Trophoblast cell (in vitro differentiated cells and primary cell): ENCODE results near the gene SMIM36.

Source experiments
- DNase-seq, 2 donors: peaks; one replicate each; pipeline ENCODE4 v3.0.0-alpha.2; 2016
- H2AFZ ChIP-seq: 2 replicates; pipeline ENCODE4 v1.6.1; 2013; ENCODE audit warnings: low read length, moderate library complexity, mild to moderate bottlenecking; ENCODE audit not compliant: insufficient read depth, poor library complexity
- H2AK5ac ChIP-seq: 2 replicates; pipeline ENCODE4 v1.6.1; 2013; ENCODE audit warnings: mild to moderate bottlenecking, low read length
- H2BK120ac ChIP-seq: 2 replicates; pipeline ENCODE4 v1.6.1; 2013; ENCODE audit warnings: low read length, mild to moderate bottlenecking, moderate library complexity; ENCODE audit not compliant: insufficient read depth, poor library complexity
- H2BK12ac ChIP-seq: 2 replicates; pipeline ENCODE4 v1.6.1; 2013; ENCODE audit warnings: mild to moderate bottlenecking, low read length, moderate library complexity
- H2BK5ac ChIP-seq: 2 replicates; pipeline ENCODE4 v1.6.1; 2013; ENCODE audit warnings: low read length, low read depth, moderate library complexity, mild to moderate bottlenecking; ENCODE audit not compliant: poor library complexity
- H3K14ac ChIP-seq: 2 replicates; pipeline ENCODE4 v1.6.1; 2013; ENCODE audit warnings: mild to moderate bottlenecking, low read length
- H3K18ac ChIP-seq: 2 replicates; pipeline ENCODE4 v1.6.1; 2013; ENCODE audit warnings: mild to moderate bottlenecking, low read length
- H3K23ac ChIP-seq: 2 replicates; pipeline ENCODE4 v1.6.1; 2013; ENCODE audit warnings: low read length
- H3K27ac ChIP-seq: 2 replicates; pipeline ENCODE4 v1.5.1; 2013; ENCODE audit warnings: low read depth, mild to moderate bottlenecking, inconsistent platforms, low read length, moderate library complexity
- H3K27me3 ChIP-seq: 2 replicates; pipeline ENCODE4 v1.6.1; 2013; ENCODE audit warnings: inconsistent platforms, mild to moderate bottlenecking, low read length, moderate library complexity; ENCODE audit not compliant: insufficient read depth
- H3K36me3 ChIP-seq, 2 experiments: 1 replicate in 1 of 2; 2 replicates in 1 of 2; pipeline ENCODE4 v1.6.1; 2013; ENCODE audit warnings: low read length in 2 of 2, mild to moderate bottlenecking in 2 of 2, moderate library complexity in 1 of 2; ENCODE audit not compliant: insufficient read depth in 2 of 2, control insufficient read depth in 1 of 2
- H3K4ac ChIP-seq: 2 replicates; pipeline ENCODE4 v1.6.1; 2013; ENCODE audit warnings: low read depth, mild to moderate bottlenecking, low read length, moderate library complexity
- H3K4me1 ChIP-seq, 2 experiments: 1 replicate in 1 of 2; 2 replicates in 1 of 2; pipeline ENCODE4 v1.6.1; 2013; ENCODE audit warnings: low read length in 2 of 2, mild to moderate bottlenecking in 2 of 2, moderate library complexity in 1 of 2; ENCODE audit not compliant: insufficient read depth in 2 of 2, control insufficient read depth in 1 of 2
- H3K4me2 ChIP-seq: 2 replicates; pipeline ENCODE4 v1.6.1; 2013; ENCODE audit warnings: inconsistent platforms, mild to moderate bottlenecking, low read length, moderate library complexity
- H3K4me3 ChIP-seq: 2 replicates; pipeline ENCODE4 v1.5.1; 2013; ENCODE audit warnings: mild to moderate bottlenecking, low read depth, low read length, inconsistent platforms
- H3K79me1 ChIP-seq: one replicate; pipeline ENCODE4 v1.6.1; 2013; ENCODE audit warnings: low read length
- H3K79me2 ChIP-seq: 2 replicates; pipeline ENCODE4 v1.6.1; 2013; ENCODE audit warnings: low read length, mild to moderate bottlenecking; ENCODE audit not compliant: control insufficient read depth, insufficient read depth, poor library complexity
- H3K9ac ChIP-seq: 2 replicates; pipeline ENCODE4 v1.6.1; 2013; ENCODE audit warnings: mild to moderate bottlenecking, low read length
- H3K9me3 ChIP-seq: 2 replicates; pipeline ENCODE4 v1.6.1; 2013; ENCODE audit warnings: low read depth, mild to moderate bottlenecking, control low read depth, inconsistent platforms, low read length; ENCODE audit not compliant: insufficient read depth
- H4K12ac ChIP-seq: 2 replicates; pipeline ENCODE4 v1.6.1; 2013; ENCODE audit warnings: low read depth, mild to moderate bottlenecking, low read length, moderate library complexity
- H4K8ac ChIP-seq: 2 replicates; pipeline ENCODE4 v1.6.1; 2013; ENCODE audit warnings: low read depth, mild to moderate bottlenecking, low read length, moderate library complexity
- H4K91ac ChIP-seq: one replicate; pipeline ENCODE4 v1.6.1; 2013; ENCODE audit warnings: low read depth, mild to moderate bottlenecking, low read length, moderate library complexity
- WGBS: extraction: QIAGEN DNeasy Blood & Tissue Kit; methylation state at CpG from one replicate; pipeline ENCODE4 v1.1.7; 2013; ENCODE audit warnings: missing lambda C conversion rate; ENCODE audit not compliant: insufficient read length, insufficient coverage; ENCODE audit errors: extremely low coverage; 5-methylcytosine and 5-hydroxymethylcytosine counted together

The SMIM36 gene

GRCh38 chr17:55495239-55495638 lies 16.0 kb downstream of the SMIM36 start:
- Histone ChIP-seq H3K18ac (no peak overlapping the region), H3K79me2 (no peaks in the 10 kb centered on the region), H3K4me2 (no peak overlapping the region), H3K79me1 (no peaks in the 10 kb centered on the region), H4K91ac (no peak overlapping the region), H2AFZ (no peak overlapping the region), H3K9ac (no peak overlapping the region), H4K12ac (no peak overlapping the region), H3K23ac (no peak overlapping the region), H3K14ac (no peak overlapping the region), H3K36me3 (no peaks in the 10 kb centered on the region), H2BK5ac (no peak overlapping the region), H3K27me3 (no peaks in the 10 kb centered on the region), H3K4ac (no peak overlapping the region), H3K4me3 (no peak overlapping the region), H2AK5ac (no peak overlapping the region), H4K8ac (no peak overlapping the region), H3K4me1 (peaks cover 5% of the 10 kb centered on the region in 2 experiments), H2BK12ac (no peak overlapping the region), H2BK120ac (no peak overlapping the region), H3K9me3 (no peaks in the 10 kb centered on the region), H3K27ac (no peak overlapping the region)
- no peak for DNase-seq
- WGBS, result no CpG with 5 or more reads among the region's 3 CpGs

- Histone ChIP-seq H4K12ac (no peak overlapping the region), H3K27me3 (no peaks in the 10 kb centered on the region), H3K23ac (no peak overlapping the region), H3K27ac (no peak overlapping the region), H3K36me3 (no peaks in the 10 kb centered on the region), H3K4me3 (no peak overlapping the region), H3K79me1 (no peaks in the 10 kb centered on the region), H2AK5ac (no peak overlapping the region), H4K91ac (no peak overlapping the region), H3K79me2 (no peaks in the 10 kb centered on the region), H3K4ac (no peak overlapping the region), H2BK120ac (no peak overlapping the region), H3K4me2 (no peak overlapping the region), H3K9me3 (no peaks in the 10 kb centered on the region), H3K14ac (no peak overlapping the region), H4K8ac (peak overlapping the region; percentile 25), H2BK5ac (no peak overlapping the region), H3K9ac (no peak overlapping the region), H3K18ac (no peak overlapping the region), H2BK12ac (no peak overlapping the region), H3K4me1 (peaks cover 5% of the 10 kb centered on the region in 2 experiments), H2AFZ (no peak overlapping the region)
- WGBS, result no CpG with 5 or more reads among the region's 7 CpGs
- no peak for DNase-seq
Observed at GRCh38 chr17:55492781-55493341, 18.4 kb downstream of the SMIM36 start.

GRCh38 chr17:55490376-55490775 lies 20.9 kb downstream of the SMIM36 start:
- DNase-seq, result no peak
- Histone ChIP-seq H4K12ac (no peak overlapping the region), H3K23ac (no peak overlapping the region), H3K4me1 (peaks cover 2 to 5% of the 10 kb centered on the region in 2 experiments), H3K79me2 (no peaks in the 10 kb centered on the region), H3K4ac (no peak overlapping the region), H3K27me3 (no peaks in the 10 kb centered on the region), H4K91ac (no peak overlapping the region), H2BK12ac (no peak overlapping the region), H2AK5ac (no peak overlapping the region), H3K9ac (no peak overlapping the region), H3K36me3 (no peaks in the 10 kb centered on the region), H4K8ac (no peak overlapping the region), H3K4me2 (no peak overlapping the region), H3K27ac (no peak overlapping the region), H3K79me1 (no peaks in the 10 kb centered on the region), H2AFZ (no peak overlapping the region), H3K14ac (no peak overlapping the region), H3K9me3 (no peaks in the 10 kb centered on the region), H3K4me3 (no peak overlapping the region), H2BK120ac (no peak overlapping the region), H2BK5ac (no peak overlapping the region), H3K18ac (no peak overlapping the region)
- WGBS, result no CpG with 5 or more reads among the region's 4 CpGs

- Histone ChIP-seq H3K79me1 (no peaks in the 10 kb centered on the region), H3K79me2 (no peaks in the 10 kb centered on the region), H3K14ac (no peak overlapping the region), H3K4ac (no peak overlapping the region), H4K91ac (no peak overlapping the region), H3K4me1 (no peaks in the 10 kb centered on the region), H3K9me3 (no peaks in the 10 kb centered on the region), H3K4me3 (no peak overlapping the region), H3K27me3 (no peaks in the 10 kb centered on the region), H3K4me2 (no peak overlapping the region), H3K36me3 (no peaks in the 10 kb centered on the region), H2BK12ac (no peak overlapping the region), H2AK5ac (no peak overlapping the region), H3K18ac (no peak overlapping the region), H4K12ac (no peak overlapping the region), H3K27ac (no peak overlapping the region), H2AFZ (no peak overlapping the region), H4K8ac (no peak overlapping the region), H3K23ac (no peak overlapping the region), H3K9ac (no peak overlapping the region), H2BK5ac (no peak overlapping the region), H2BK120ac (no peak overlapping the region)
- DNase-seq, result no peak
- no CpG with 5 or more reads among the region's 7 CpGs for WGBS
Observed at GRCh38 chr17:55487695-55488432, 23.4 kb downstream of the SMIM36 start.
